B cell (primary cell): ENCODE data around the gene STX11. TPM values are rescaled to one million over a fixed set of nuclear protein-coding genes. Genes with fewer than 3 reads are reported as not detected.
"Not testable (repeated sequence)": the region's sequence is repeated elsewhere in the genome, so short reads cannot be mapped to it uniquely, and the experiment has no call there.

Source experiments
- ATAC-seq: fragments of 200-7000 bp; cut with Tn5 transposase; one replicate; pipeline ENCODE4 v1.10.0; 2021; ENCODE audit warnings: low read depth, mild to moderate bottlenecking, moderate number of reproducible peaks, moderate library complexity
- CTCF ChIA-PET: fragments of 350-600 bp; sonication (Branson Sonifier 250); formaldehyde crosslinking; loops from one replicate; lab custom pipeline; 2021; ENCODE audit warnings: antibody characterized with exemption, inconsistent platforms; lab: Charles Lee
- POLR2A ChIA-PET: fragments of 350-600 bp; sonication (Branson Sonifier 250); formaldehyde crosslinking; loops from one replicate; lab custom pipeline; 2021; ENCODE audit warnings: antibody characterized with exemption; lab: Charles Lee
- DNase-seq: peaks from one replicate; pipeline ENCODE4 v3.0.0; 2013
- H2AFZ ChIP-seq: 2 replicates; pipeline ENCODE4 v1.6.1; 2012; ENCODE audit warnings: mild to moderate bottlenecking, low read depth, low read length; ENCODE audit not compliant: insufficient read depth, poor library complexity, severe bottlenecking
- H3K27ac ChIP-seq, 2 donors: 1 replicate in 1 of 2; 2 replicates in 1 of 2; pipeline ENCODE4 v1.5.1; 2012 to 2013; ENCODE audit warnings: low read length in 2 of 2, mild to moderate bottlenecking in 2 of 2, moderate library complexity in 1 of 2
- H3K27me3 ChIP-seq, 4 experiments: fragments of 200-600 bp in 1 of 4; sonication (generic) in 1 of 4; replicated peaks in 1 of 4; 1 replicate in 2 of 4; 2 replicates in 2 of 4; pipeline versions ENCODE4 v1.6.1 to v1.7.0; 2013 to 2016; ENCODE audit warnings: low read length in 3 of 4, mild to moderate bottlenecking in 2 of 4, mixed read lengths in 1 of 4, moderate library complexity in 1 of 4; ENCODE audit not compliant: insufficient read depth in 4 of 4, control insufficient read depth in 3 of 4; ENCODE audit errors: control extremely low read depth in 1 of 4
- H3K36me3 ChIP-seq, 2 experiments: replicated peaks in 1 of 2; 1 replicate in 1 of 2; 2 replicates in 1 of 2; pipeline versions ENCODE4 v1.6.1 to v1.7.1; 2013; ENCODE audit warnings: low read length in 1 of 2; ENCODE audit not compliant: insufficient read depth in 2 of 2, control insufficient read depth in 1 of 2; ENCODE audit errors: control extremely low read depth in 1 of 2, extremely low read depth in 1 of 2
- H3K4me1 ChIP-seq, 2 donors: fragments of 200-600 bp in 1 of 2; sonication (generic) in 1 of 2; 1 replicate in 1 of 2; 2 replicates in 1 of 2; pipeline versions ENCODE4 v1.5.1 to v1.6.1; 2013 to 2017; ENCODE audit warnings: low read length in 2 of 2; ENCODE audit not compliant: control insufficient read depth in 2 of 2, insufficient read depth in 2 of 2
- H3K4me2 ChIP-seq: replicated peaks from 2 replicates; pipeline ENCODE3; 2012; ENCODE audit warnings: mild to moderate bottlenecking, low read depth, low read length; ENCODE audit not compliant: poor library complexity, severe bottlenecking
- H3K4me3 ChIP-seq, 5 experiments: fragments of 200-600 bp in 1 of 5; sonication (generic) in 1 of 5; 1 replicate in 3 of 5; 2 replicates in 2 of 5; pipeline versions ENCODE4 v1.5.1 to v1.7.0; 2011 to 2016; ENCODE audit warnings: low read length in 4 of 5, mild to moderate bottlenecking in 4 of 5, low read depth in 2 of 5, control low read depth in 1 of 5, moderate library complexity in 1 of 5; ENCODE audit not compliant: insufficient read depth in 1 of 5; ENCODE audit errors: control extremely low read depth in 1 of 5, extremely low read depth in 1 of 5
- H3K79me2 ChIP-seq: fragments of 200-600 bp; sonication (generic); one replicate; pipeline ENCODE4 v1.6.0; 2016; ENCODE audit warnings: low read length; ENCODE audit not compliant: control insufficient read depth, insufficient read depth
- H3K9ac ChIP-seq: fragments of 200-600 bp; sonication (generic); 2 replicates; pipeline ENCODE4 v1.6.1; 2017; ENCODE audit warnings: mild to moderate bottlenecking, low read length, moderate library complexity
- H3K9me3 ChIP-seq, 3 donors: one replicate each; pipeline versions ENCODE4 v1.6.1 to v1.7.1; 2013; ENCODE audit warnings: low read length in 2 of 3; ENCODE audit not compliant: control insufficient read depth in 2 of 3, insufficient read depth in 1 of 3; ENCODE audit errors: control extremely low read depth in 1 of 3
- H4K20me1 ChIP-seq: 2 replicates; pipeline ENCODE4 v1.6.0; 2012; ENCODE audit warnings: mild to moderate bottlenecking, low read length; ENCODE audit not compliant: insufficient read depth, control insufficient read depth, poor library complexity, severe bottlenecking
- H3K27ac Mint-ChIP-seq: one replicate; pipeline ENCODE4 v1.8.0; 2021; ENCODE audit warnings: mixed read lengths
- H3K27me3 Mint-ChIP-seq: one replicate; pipeline ENCODE4 v1.8.0; 2021; ENCODE audit warnings: mixed read lengths
- H3K4me1 Mint-ChIP-seq: one replicate; pipeline ENCODE4 v1.8.0; 2021; ENCODE audit warnings: mixed read lengths
- H3K4me3 Mint-ChIP-seq: one replicate; pipeline ENCODE4 v1.8.0; 2021; ENCODE audit warnings: mixed read lengths
- H3K9me3 Mint-ChIP-seq: one replicate; pipeline ENCODE4 v1.8.0; 2022; ENCODE audit warnings: mixed read lengths; ENCODE audit not compliant: insufficient read depth
- CTCF ChIP-seq: fragments of 200-600 bp; IDR thresholded peaks from one replicate; pipeline ENCODE4 v1.8.0; 2022; ENCODE audit warnings: antibody characterized with exemption, mild to moderate bottlenecking
- EZH2 ChIP-seq: IDR thresholded peaks from 2 replicates; pipeline ENCODE4 v1.6.1; 2012; ENCODE audit warnings: borderline replicate concordance, low read depth, mild to moderate bottlenecking, moderate library complexity, low read length; ENCODE audit not compliant: insufficient read depth, poor library complexity, severe bottlenecking
- WGBS: methylation state at CpG from one replicate; pipeline ENCODE4 v1.1.5; 2013; ENCODE audit warnings: missing lambda C conversion rate; ENCODE audit not compliant: insufficient coverage; 5-methylcytosine and 5-hydroxymethylcytosine counted together
- intact Hi-C: fragments of 100-400 bp; cut with micrococcal nuclease; formaldehyde crosslinking; loops from one replicate; pipeline ENCODE4 v1.10.0; 2022
- polyA plus RNA-seq: library from polyadenylated mRNA; depleted of rRNA; stranded (reverse); fragments of >200 nt; gene quantifications from 2 replicates; pipeline ENCODE4 v1.2.3, GENCODE V29; 2012
- total RNA-seq, 2 donors: library from RNA; stranded (reverse); fragments of 120-200 nt in 1 of 2; gene quantifications; 1 replicate in 1 of 2; 2 replicates in 1 of 2; pipeline versions ENCODE4 v1.2.3 to v1.2.4, GENCODE V29; 2013 to 2022

STX11 gene
- total and polyA plus RNA-seq, 2 donors (not counting 1 experiment from before 2014, with no cell fraction given) = 10.3 to 14.6 TPM

DNA sequence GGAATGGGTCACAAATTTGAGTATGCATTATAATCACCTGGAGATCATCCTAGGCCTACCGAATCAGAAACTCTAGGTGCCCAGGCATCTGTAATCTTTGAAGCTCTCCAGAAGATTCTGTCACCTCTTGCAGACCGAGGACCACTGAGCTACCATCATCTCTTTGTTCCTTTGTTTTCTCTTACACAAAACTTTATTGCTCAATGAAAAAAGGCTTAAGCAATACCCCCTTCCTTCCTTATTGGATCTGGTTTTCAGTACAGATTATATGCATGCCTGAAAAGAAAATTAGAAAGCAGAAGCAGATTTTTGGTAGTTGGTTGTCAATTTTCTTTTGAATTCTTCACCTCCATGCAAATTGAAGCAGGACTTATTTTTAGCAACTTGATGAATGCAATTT, 31.3 kb downstream of the STX11 start:
- CTCF ChIA-PET = interaction anchor here (0.6 to 1.1 kb wide), 3 partner anchors 11 to 370 kb away, joined by 3 read pairs; no protein-coding TSS in a partner anchor

GRCh38 chr6:144184186-144184585, 33.9 kb downstream of the STX11 start:
- H4K20me1 ChIP-seq, CTCF ChIA-PET: not testable (repeated sequence)

More for the DNA sequence above, 31.3 kb downstream of the STX11 start:
- H3K4me2 ChIP-seq = no peak overlapping the region
- no peaks in the 10 kb centered on the region for H4K20me1 ChIP-seq
- no peak overlapping the region for H3K27ac ChIP-seq
- Mint-ChIP-seq H3K4me3 (no peak overlapping the region), H3K27me3 (no peaks in the 10 kb centered on the region), H3K27ac (no peak overlapping the region), H3K4me1 (peaks cover 27% of the 10 kb centered on the region), H3K9me3 (no peaks in the 10 kb centered on the region)
- no peak overlapping the region for H3K4me3 ChIP-seq
- POLR2A ChIA-PET = interaction anchor here (0.7 kb wide), 1 partner anchor 263 kb away, joined by 11 read pairs; no protein-coding TSS in a partner anchor
- intact Hi-C loops = no loop called here
- no CpG with 5 or more reads among the region's 2 CpGs for WGBS
- no peaks in the 10 kb centered on the region for H3K79me2 ChIP-seq
- no peak overlapping the region for H2AFZ ChIP-seq
- DNase-seq (no peak), ATAC-seq (no peak)
- H3K4me1 ChIP-seq = peaks cover 11 to 14% of the 10 kb centered on the region in 2 donors
- no peak overlapping the region for H3K9ac ChIP-seq
- H3K27me3 ChIP-seq = no peaks in the 10 kb centered on the region
- peaks cover 0 to 2% (median 0%) of the 10 kb centered on the region in 3 donors for H3K9me3 ChIP-seq
- H3K36me3 ChIP-seq = peaks cover 0 to 2% of the 10 kb centered on the region in 2 experiments
- no peak for TF ChIP-seq CTCF
- TF ChIP-seq EZH2 = no peak

More at GRCh38 chr6:144184186-144184585, 33.9 kb downstream of the STX11 start:
- H3K4me1 ChIP-seq = peaks cover 11 to 14% of the 10 kb centered on the region in 2 donors
- H2AFZ ChIP-seq, H3K27me3 Mint-ChIP-seq, H3K4me3 ChIP-seq, ATAC-seq, H3K4me2 ChIP-seq, H3K27ac Mint-ChIP-seq, DNase-seq, intact Hi-C loops, POLR2A ChIA-PET, H3K9me3 Mint-ChIP-seq, H3K9ac ChIP-seq, H3K4me3 Mint-ChIP-seq, H3K27ac ChIP-seq, H3K79me2 ChIP-seq, H3K27me3 ChIP-seq: not testable (repeated sequence)
- H3K36me3 ChIP-seq = peaks cover 0 to 13% of the 10 kb centered on the region in 2 experiments
- WGBS = no CpG with 5 or more reads among the region's 1 CpG
- peaks cover 0 to 10% (median 0%) of the 10 kb centered on the region in 3 donors for H3K9me3 ChIP-seq
- peaks cover 21% of the 10 kb centered on the region for H3K4me1 Mint-ChIP-seq
